ENCODE data around the gene ASS1. TPM values are rescaled to one million over a fixed set of nuclear protein-coding genes. Genes with fewer than 3 reads are reported as not detected.

ASS1 gene
- total RNA-seq, 1 donor from 2014 or later: 166 TPM

GRCh38 chr9:130418776-130419175, 26.0 kb upstream of the ASS1 start:
- DNase-seq (ENCODE audit: low spot score): no peak

GRCh38 chr9:130419521-130420035, 25.2 kb upstream of the ASS1 start:
- DNase-seq (ENCODE audit: low spot score): no peak

- DNase-seq (ENCODE audit: low spot score): no peak
Measured at GRCh38 chr9:130421154-130421801, 23.5 kb upstream of the ASS1 start.

GRCh38 chr9:130421802-130422276, 22.9 kb upstream of the ASS1 start:
- no peak for DNase-seq (ENCODE audit: low spot score)

- no peak for DNase-seq (ENCODE audit: low spot score)
Measured at GRCh38 chr9:130422546-130422945, 22.2 kb upstream of the ASS1 start.

- peak; percentile 54 for DNase-seq (ENCODE audit: low spot score)
Measured at GRCh38 chr9:130423272-130423671, 21.5 kb upstream of the ASS1 start.

- DNase-seq (ENCODE audit: low spot score): no peak
Measured at GRCh38 chr9:130424595-130425454, 19.9 kb upstream of the ASS1 start.

GRCh38 chr9:130425741-130426466, 18.9 kb upstream of the ASS1 start:
- no peak for DNase-seq (ENCODE audit: low spot score)

GRCh38 chr9:130426467-130426773, 18.3 kb upstream of the ASS1 start:
- DNase-seq (ENCODE audit: low spot score): no peak

GRCh38 chr9:130426883-130427282, 17.9 kb upstream of the ASS1 start:
- no peak for DNase-seq (ENCODE audit: low spot score)

- DNase-seq (ENCODE audit: low spot score): no peak
Measured at GRCh38 chr9:130427326-130427725, 17.4 kb upstream of the ASS1 start.

- no peak for DNase-seq (ENCODE audit: low spot score)
Measured at GRCh38 chr9:130428086-130428665, 16.6 kb upstream of the ASS1 start.

- DNase-seq (ENCODE audit: low spot score): no peak
Measured at GRCh38 chr9:130429381-130429780, 15.4 kb upstream of the ASS1 start.

- DNase-seq (ENCODE audit: low spot score): no peak
Measured at GRCh38 chr9:130429831-130430230, 14.9 kb upstream of the ASS1 start.

GRCh38 chr9:130430232-130430631, 14.5 kb upstream of the ASS1 start:
- DNase-seq (ENCODE audit: low spot score): no peak

GRCh38 chr9:130430734-130431535, 13.8 kb upstream of the ASS1 start:
- no peak for DNase-seq (ENCODE audit: low spot score)

- no peak for DNase-seq (ENCODE audit: low spot score)
Measured at GRCh38 chr9:130431536-130432303, 13.0 kb upstream of the ASS1 start.

GRCh38 chr9:130432362-130432761, 12.4 kb upstream of the ASS1 start:
- no peak for DNase-seq (ENCODE audit: low spot score)

- no peak for DNase-seq (ENCODE audit: low spot score)
Measured at GRCh38 chr9:130432796-130433167, 12.0 kb upstream of the ASS1 start.

GRCh38 chr9:130433168-130433946, 11.4 kb upstream of the ASS1 start:
- DNase-seq (ENCODE audit: low spot score): no peak

All from mucosa of gallbladder (tissue), 1 donor.